Sigmoid colon (tissue), 4 donors: ENCODE data around the gene SKAP1.

Experiments used
- CTCF ChIP-seq, 4 experiments: fragments of 450-650 bp in 3 of 4; fragments of 200-600 bp in 1 of 4; IDR thresholded peaks; one replicate each; pipeline ENCODE4 v1.5.1; 2016 to 2019; ENCODE audit warnings: antibody characterized with exemption in 4 of 4, mild to moderate bottlenecking in 3 of 4, moderate library complexity in 2 of 4
- EP300 ChIP-seq, 4 donors: sonication (generic); formaldehyde crosslinking; IDR thresholded peaks; one replicate each; pipeline ENCODE4 v1.6.1; 2017; ENCODE audit warnings: antibody characterized with exemption in 4 of 4
- POLR2AphosphoS5 ChIP-seq, 4 donors: sonication (generic); formaldehyde crosslinking; IDR thresholded peaks; one replicate each; pipeline ENCODE4 v1.6.1; 2017; ENCODE audit warnings: antibody characterized with exemption in 4 of 4

DNA sequence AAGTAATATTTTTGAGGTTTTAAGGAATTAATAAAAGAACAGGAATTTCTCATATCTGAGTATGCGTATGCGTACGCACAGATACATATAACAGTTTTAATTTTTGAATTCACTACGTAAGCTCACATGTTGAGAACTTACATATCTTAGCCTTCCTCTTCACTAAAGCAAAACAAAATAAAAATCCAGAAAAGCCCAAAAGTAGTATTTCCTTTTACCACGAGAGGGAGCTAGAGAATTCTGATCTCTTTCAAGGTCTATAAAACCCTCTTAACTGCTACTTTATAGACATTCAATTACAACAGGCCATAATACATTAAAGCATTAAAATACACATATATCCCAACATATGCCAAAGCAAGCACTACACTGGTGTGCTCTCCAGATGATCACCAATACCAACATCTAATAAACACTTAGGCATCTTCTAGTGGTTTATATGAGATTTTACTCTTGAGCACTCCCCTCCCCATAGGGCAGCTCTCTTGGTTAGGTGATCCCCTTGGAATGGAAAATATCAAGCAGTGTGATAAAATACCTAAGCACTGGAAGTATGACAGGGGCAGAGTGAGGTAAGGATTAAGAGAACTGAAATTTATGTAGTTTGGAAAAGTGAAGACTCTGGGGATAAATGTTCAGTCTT is 94.0 kb downstream of the SKAP1 start:
- TF ChIP-seq EP300 (IDR thresholded peaks at IDR 0.05) (no peak), POLR2AphosphoS5 (IDR thresholded peaks at IDR 0.05) (no peak), CTCF (IDR thresholded peaks at IDR 0.05) (peak; percentile 30 to 75 (median 66))
